ENCODE data around the gene TM7SF2. TPM values are rescaled to one million over a fixed set of nuclear protein-coding genes. Genes with fewer than 3 reads are reported as not detected.

Gene TM7SF2
- total and polyA plus RNA-seq, 2 of the 13 experiments (the other 11 are each of a cell fraction or from before 2014, with no cell fraction given): 56.0 to 66.9 TPM

GRCh38 chr11:65121865-65122696 lies 10.4 kb downstream of the TM7SF2 start, which contains the start of the genes FAU and MRPL49 (continued):
- TF ChIP-seq, protein P1, sequence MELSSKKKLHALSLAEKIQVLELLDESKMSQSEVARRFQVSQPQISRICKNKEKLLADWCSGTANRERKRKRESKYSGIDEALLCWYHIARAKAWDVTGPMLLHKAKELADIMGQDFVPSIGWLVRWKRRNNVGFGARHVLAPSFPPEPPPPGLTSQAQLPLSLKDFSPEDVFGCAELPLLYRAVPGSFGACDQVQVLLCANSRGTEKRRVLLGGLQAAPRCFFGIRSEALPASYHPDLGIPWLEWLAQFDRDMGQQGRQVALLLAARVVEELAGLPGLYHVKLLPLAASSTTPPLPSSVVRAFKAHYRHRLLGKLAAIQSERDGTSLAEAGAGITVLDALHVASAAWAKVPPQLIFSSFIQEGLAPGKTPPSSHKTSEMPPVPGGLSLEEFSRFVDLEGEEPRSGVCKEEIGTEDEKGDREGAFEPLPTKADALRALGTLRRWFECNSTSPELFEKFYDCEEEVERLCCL (CRISPR knock-in tag; IDR thresholded peaks at IDR 0.05; ENCODE audit: borderline replicate concordance): no peak
- TF ChIP-seq HNRNPUL1 (IDR thresholded peaks at IDR 0.05; ENCODE audit: low read depth, low read length) (no peak), ZBTB8A (CRISPR knock-in tag; IDR thresholded peaks at IDR 0.05; ENCODE audit: borderline replicate concordance, low read depth) (no peak), TCF7 (IDR thresholded peaks at IDR 0.05; ENCODE audit: low read depth) (no peak), NFRKB (IDR thresholded peaks at IDR 0.05) (no peak), STAT6 (CRISPR knock-in tag; IDR thresholded peaks at IDR 0.05; ENCODE audit: borderline replicate concordance) (peak; percentile 82; the same call in 1 of the 2 replicates), ZNF597 (CRISPR knock-in tag; IDR thresholded peaks at IDR 0.05) (no peak), HDAC6 (IDR thresholded peaks at IDR 0.05; ENCODE audit: low read depth, low read length) (no peak), ZFP36L1 (CRISPR knock-in tag; IDR thresholded peaks at IDR 0.05) (no peak; the same call in 1 of the 2 replicates), ZFP82 (CRISPR knock-in tag; IDR thresholded peaks at IDR 0.05; ENCODE audit: borderline replicate concordance) (no peak), ZNF781 (CRISPR knock-in tag; IDR thresholded peaks at IDR 0.05; ENCODE audit: borderline replicate concordance, not compliant biosample characterization) (peak; percentile 28), RXRA (CRISPR knock-in tag; IDR thresholded peaks at IDR 0.05) (peak; percentile 37; the same call in 1 of the 2 replicates), ETV6 (CRISPR knock-in tag; conservative IDR thresholded peaks at IDR 0.05) (0 out of 2 replicates have a peak, but pooled peaks have one; percentile 34), HOXA7 (CRISPR knock-in tag; IDR thresholded peaks at IDR 0.05) (no peak), RORA (CRISPR knock-in tag; IDR thresholded peaks at IDR 0.05) (no peak)
- TF ChIP-seq, protein P2, sequence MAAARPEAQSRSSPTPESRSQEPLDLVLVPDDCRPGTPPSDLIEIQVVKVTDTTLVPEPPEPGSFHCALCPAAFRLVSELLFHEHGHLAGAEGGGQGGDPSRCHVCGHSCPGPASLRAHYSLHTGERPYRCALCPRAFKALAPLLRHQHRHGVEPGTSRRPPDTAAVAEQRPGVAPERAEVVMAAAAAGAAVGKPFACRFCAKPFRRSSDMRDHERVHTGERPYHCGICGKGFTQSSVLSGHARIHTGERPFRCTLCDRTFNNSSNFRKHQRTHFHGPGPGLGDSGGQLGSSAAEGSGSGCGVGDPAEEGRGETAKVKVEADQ (CRISPR knock-in tag; IDR thresholded peaks at IDR 0.05; ENCODE audit: borderline replicate concordance): peak; percentile 69
- TF ChIP-seq, protein P3, sequence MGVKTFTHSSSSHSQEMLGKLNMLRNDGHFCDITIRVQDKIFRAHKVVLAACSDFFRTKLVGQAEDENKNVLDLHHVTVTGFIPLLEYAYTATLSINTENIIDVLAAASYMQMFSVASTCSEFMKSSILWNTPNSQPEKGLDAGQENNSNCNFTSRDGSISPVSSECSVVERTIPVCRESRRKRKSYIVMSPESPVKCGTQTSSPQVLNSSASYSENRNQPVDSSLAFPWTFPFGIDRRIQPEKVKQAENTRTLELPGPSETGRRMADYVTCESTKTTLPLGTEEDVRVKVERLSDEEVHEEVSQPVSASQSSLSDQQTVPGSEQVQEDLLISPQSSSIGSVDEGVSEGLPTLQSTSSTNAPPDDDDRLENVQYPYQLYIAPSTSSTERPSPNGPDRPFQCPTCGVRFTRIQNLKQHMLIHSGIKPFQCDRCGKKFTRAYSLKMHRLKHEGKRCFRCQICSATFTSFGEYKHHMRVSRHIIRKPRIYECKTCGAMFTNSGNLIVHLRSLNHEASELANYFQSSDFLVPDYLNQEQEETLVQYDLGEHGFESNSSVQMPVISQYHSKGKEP (CRISPR knock-in tag; IDR thresholded peaks at IDR 0.05): 0 out of 2 replicates have a peak, but pooled peaks have one; percentile 45

Data from HepG2 (cell line).